Globus pallidus (tissue), 1 donor: ENCODE results near the gene COMMD1.
A peak's percentile ranks its signal among the peaks of the same experiment; 100 is the strongest.
"Not testable (repeated sequence)": the region's sequence is repeated elsewhere in the genome, so short reads cannot be mapped to it uniquely, and the experiment has no call there.

Experiments used
- DNase-seq: peaks from one replicate; pipeline ENCODE4 v3.0.0-alpha.2; 2015; ENCODE audit warnings: low spot score

Gene COMMD1

GRCh38 chr2:61924895-61925663 lies 19.6 kb downstream of the COMMD1 start:
- no peak for DNase-seq

- no peak for DNase-seq
These were observed 21.3 kb downstream of the COMMD1 start for GRCh38 chr2:61926531-61927477.

- DNase-seq: no peak
These were observed 23.5 kb downstream of the COMMD1 start for GRCh38 chr2:61928826-61929461.

- DNase-seq: no peak
These were observed 31.6 kb downstream of the COMMD1 start for GRCh38 chr2:61937098-61937497.

- DNase-seq: no peak
These were observed 32.4 kb downstream of the COMMD1 start for GRCh38 chr2:61937886-61938285.

GRCh38 chr2:61938511-61938910 lies 33.0 kb downstream of the COMMD1 start:
- no peak for DNase-seq

- no peak for DNase-seq
These were observed 37.8 kb downstream of the COMMD1 start for GRCh38 chr2:61943251-61943650.

GRCh38 chr2:61946666-61947065 lies 41.2 kb downstream of the COMMD1 start:
- DNase-seq: no peak

GRCh38 chr2:61948661-61949457 lies 43.4 kb downstream of the COMMD1 start:
- peak; percentile 26 for DNase-seq

- DNase-seq: no peak
These were observed 43.9 kb downstream of the COMMD1 start for GRCh38 chr2:61949458-61949713.

- peak; percentile 3 for DNase-seq
These were observed 44.5 kb downstream of the COMMD1 start for GRCh38 chr2:61949714-61950560.

GRCh38 chr2:61950571-61951315 lies 45.3 kb downstream of the COMMD1 start:
- no peak for DNase-seq

GRCh38 chr2:61951881-61952280 lies 46.4 kb downstream of the COMMD1 start:
- DNase-seq: no peak

GRCh38 chr2:61952288-61952687 lies 46.8 kb downstream of the COMMD1 start:
- DNase-seq: no peak

- DNase-seq: not testable (repeated sequence)
These were observed 49.4 kb downstream of the COMMD1 start for GRCh38 chr2:61954856-61955255.

GRCh38 chr2:61959381-61960293 lies 54.2 kb downstream of the COMMD1 start:
- DNase-seq: no peak

GRCh38 chr2:61961231-61961901 lies 55.9 kb downstream of the COMMD1 start:
- DNase-seq: no peak

GRCh38 chr2:61962095-61962984 lies 56.9 kb downstream of the COMMD1 start:
- DNase-seq: no peak
